H1 (cell line): Measurements from ENCODE around the gene BRPF1.

Experiments
- EP300 ChIP-seq, 2 experiments: IDR thresholded peaks; 1 replicate in 1 of 2; 2 replicates in 1 of 2; pipeline ENCODE4 v1.6.1; 2011 to 2012; ENCODE audit warnings: low read depth in 2 of 2, low read length in 2 of 2, mild to moderate bottlenecking in 2 of 2, borderline replicate concordance in 1 of 2, inconsistent platforms in 1 of 2, moderate library complexity in 1 of 2
- GABPA ChIP-seq: IDR thresholded peaks from 2 replicates; pipeline ENCODE4 v1.6.1; 2011; ENCODE audit warnings: mild to moderate bottlenecking, low read length, moderate library complexity, borderline replicate concordance; ENCODE audit not compliant: insufficient read depth
- JUN ChIP-seq: IDR thresholded peaks from 2 replicates; pipeline ENCODE4 v1.6.1; 2011; ENCODE audit warnings: low read depth, mild to moderate bottlenecking, improper control_type of control experiment, low read length
- POLR2A ChIP-seq, 2 experiments: IDR thresholded peaks; 1 replicate in 1 of 2; 2 replicates in 1 of 2; pipeline ENCODE4 v1.6.1; 2011; ENCODE audit warnings: low read depth in 2 of 2, low read length in 2 of 2, mild to moderate bottlenecking in 2 of 2; ENCODE audit errors: control extremely low read depth in 1 of 2
- TEAD4 ChIP-seq: IDR thresholded peaks from 2 replicates; pipeline ENCODE4 v1.6.1; 2012; ENCODE audit warnings: low read depth, low read length, inconsistent platforms, mixed read lengths
- YY1 ChIP-seq: IDR thresholded peaks from 2 replicates; pipeline ENCODE4 v1.6.1; 2011; ENCODE audit warnings: low read depth, mild to moderate bottlenecking, low read length
- TF ChIP-seq, protein P1 (sequence below), 3 experiments: IDR thresholded peaks; 1 replicate in 2 of 3; 2 replicates in 1 of 3; pipeline versions ENCODE4 v1.5.1 to v1.6.1; 2011; ENCODE audit warnings: low read length in 3 of 3, mild to moderate bottlenecking in 3 of 3, inconsistent platforms in 2 of 3, low read depth in 1 of 3, moderate library complexity in 1 of 3; ENCODE audit not compliant: insufficient read depth in 1 of 3; ENCODE audit errors: control extremely low read depth in 1 of 3

DNA sequence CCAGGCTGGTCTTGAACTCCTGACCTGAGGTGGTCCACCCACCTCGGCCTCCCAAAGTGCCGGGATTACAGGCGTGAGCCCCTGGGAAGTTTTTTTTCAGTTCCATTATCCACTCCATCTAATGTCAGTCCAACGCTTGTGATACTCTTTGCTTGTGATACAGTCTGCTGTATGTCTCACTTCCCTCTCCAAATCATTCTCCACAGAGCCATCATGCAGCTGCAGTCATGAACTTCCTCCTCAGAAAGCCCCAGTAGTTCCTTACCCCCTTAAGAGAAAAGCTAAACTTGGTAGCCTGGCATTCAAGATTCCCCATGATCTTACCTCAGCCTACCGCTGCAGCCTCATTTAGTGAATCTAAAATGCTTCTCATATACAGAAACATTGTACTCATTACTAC is 63.7 kb downstream of the BRPF1 start:
- TF ChIP-seq YY1 (no peak), EP300 (IDR thresholded peaks at IDR 0.05; ENCODE audit: borderline replicate concordance in 1 of 2, low read depth in 2 of 2, low read length in 2 of 2) (no peak), JUN (no peak), TEAD4 (no peak), POLR2A (IDR thresholded peaks at IDR 0.05; ENCODE audit: control extremely low read depth in 1 of 2, low read depth in 2 of 2, low read length in 2 of 2) (no peak), GABPA (no peak)
- TF ChIP-seq, protein P1, sequence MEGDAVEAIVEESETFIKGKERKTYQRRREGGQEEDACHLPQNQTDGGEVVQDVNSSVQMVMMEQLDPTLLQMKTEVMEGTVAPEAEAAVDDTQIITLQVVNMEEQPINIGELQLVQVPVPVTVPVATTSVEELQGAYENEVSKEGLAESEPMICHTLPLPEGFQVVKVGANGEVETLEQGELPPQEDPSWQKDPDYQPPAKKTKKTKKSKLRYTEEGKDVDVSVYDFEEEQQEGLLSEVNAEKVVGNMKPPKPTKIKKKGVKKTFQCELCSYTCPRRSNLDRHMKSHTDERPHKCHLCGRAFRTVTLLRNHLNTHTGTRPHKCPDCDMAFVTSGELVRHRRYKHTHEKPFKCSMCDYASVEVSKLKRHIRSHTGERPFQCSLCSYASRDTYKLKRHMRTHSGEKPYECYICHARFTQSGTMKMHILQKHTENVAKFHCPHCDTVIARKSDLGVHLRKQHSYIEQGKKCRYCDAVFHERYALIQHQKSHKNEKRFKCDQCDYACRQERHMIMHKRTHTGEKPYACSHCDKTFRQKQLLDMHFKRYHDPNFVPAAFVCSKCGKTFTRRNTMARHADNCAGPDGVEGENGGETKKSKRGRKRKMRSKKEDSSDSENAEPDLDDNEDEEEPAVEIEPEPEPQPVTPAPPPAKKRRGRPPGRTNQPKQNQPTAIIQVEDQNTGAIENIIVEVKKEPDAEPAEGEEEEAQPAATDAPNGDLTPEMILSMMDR (IDR thresholded peaks at IDR 0.05; ENCODE audit: control extremely low read depth in 1 of 3, insufficient read depth in 1 of 3, low read depth in 1 of 3, low read length in 3 of 3) = no peak
